ENCODE data around the gene IL17RE. TPM values are rescaled to one million over a fixed set of nuclear protein-coding genes. Genes with fewer than 3 reads are reported as not detected.

Gene IL17RE
- total RNA-seq, 2 donors from 2014 or later = 5.7 to 11.9 TPM

DNA sequence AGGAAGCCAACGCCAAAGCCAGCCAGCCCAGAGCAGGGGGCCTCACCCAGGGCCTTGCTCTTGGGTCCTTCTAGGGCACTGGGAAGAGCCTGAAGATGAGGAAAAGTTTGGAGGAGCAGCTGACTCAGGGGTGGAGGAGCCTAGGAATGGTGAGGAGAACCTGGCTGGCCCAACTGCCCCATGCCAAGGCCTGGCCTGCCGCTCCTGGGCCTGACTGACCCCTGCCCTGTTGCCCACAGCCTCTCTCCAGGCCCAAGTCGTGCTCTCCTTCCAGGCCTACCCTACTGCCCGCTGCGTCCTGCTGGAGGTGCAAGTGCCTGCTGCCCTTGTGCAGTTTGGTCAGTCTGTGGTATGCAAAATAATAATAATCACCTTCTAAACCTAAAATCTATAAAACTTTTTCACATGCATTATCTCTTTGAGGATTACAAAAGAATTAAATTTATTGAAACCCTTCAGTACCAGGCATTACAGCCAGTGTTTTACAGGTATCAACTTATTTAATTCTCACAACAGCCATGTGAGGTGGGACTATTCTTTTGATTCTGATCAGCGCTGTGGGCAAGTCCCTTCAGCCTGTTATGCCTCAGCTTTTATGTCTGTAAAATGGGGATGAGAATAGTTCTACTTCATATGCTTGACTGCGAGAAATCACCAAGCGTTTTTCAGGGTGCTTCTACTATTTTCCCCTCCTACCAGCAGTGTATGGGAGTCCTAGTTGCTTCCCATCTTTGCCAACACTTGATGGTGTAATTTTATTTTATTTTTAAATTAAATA is 15.8 kb downstream of the IL17RE start:
- Histone ChIP-seq H3K4me1 (ENCODE audit: control insufficient read depth in 1 of 2, low read depth in 2 of 2) (peaks cover 29 to 38% of the 10 kb centered on the region in 2 donors), H3K4me3 (peak overlapping the region; percentile 89), H3K27ac (peak overlapping the region in 1 of 2 donors; percentile 95)

DNA sequence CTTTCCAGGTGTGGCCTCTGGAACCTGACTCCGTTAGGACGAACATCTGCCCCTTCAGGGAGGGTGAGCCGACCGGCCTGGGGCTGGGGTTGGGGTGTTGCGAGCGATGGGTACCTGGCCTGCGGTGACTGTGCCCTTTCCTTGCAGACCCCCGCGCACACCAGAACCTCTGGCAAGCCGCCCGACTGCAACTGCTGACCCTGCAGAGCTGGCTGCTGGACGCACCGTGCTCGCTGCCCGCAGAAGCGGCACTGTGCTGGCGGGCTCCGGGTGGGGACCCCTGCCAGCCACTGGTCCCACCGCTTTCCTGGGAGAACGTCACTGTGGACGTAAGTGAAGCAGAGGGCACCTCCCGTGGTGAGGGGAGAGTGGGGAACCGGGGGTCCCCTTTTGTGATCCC is 25.5 kb downstream of the IL17RE start:
- ATAC-seq (ENCODE audit: insufficient number of reproducible peaks, low FRiP score, low read depth) (no peak), DNase-seq (ENCODE audit: low spot score) (no peak)
- Histone ChIP-seq H3K4me1 (ENCODE audit: control insufficient read depth in 1 of 2, low read depth in 2 of 2) (peaks cover 5 to 11% of the 10 kb centered on the region in 2 donors), H3K4me3 (no peak overlapping the region), H3K9me3 (no peaks in the 10 kb centered on the region), H3K27ac (no peak overlapping the region), H3K36me3 (peaks cover 19% of the 10 kb centered on the region), H3K27me3 (replicated peaks; ENCODE audit: insufficient read depth) (no peaks in the 10 kb centered on the region)
- TF ChIP-seq, protein P1, sequence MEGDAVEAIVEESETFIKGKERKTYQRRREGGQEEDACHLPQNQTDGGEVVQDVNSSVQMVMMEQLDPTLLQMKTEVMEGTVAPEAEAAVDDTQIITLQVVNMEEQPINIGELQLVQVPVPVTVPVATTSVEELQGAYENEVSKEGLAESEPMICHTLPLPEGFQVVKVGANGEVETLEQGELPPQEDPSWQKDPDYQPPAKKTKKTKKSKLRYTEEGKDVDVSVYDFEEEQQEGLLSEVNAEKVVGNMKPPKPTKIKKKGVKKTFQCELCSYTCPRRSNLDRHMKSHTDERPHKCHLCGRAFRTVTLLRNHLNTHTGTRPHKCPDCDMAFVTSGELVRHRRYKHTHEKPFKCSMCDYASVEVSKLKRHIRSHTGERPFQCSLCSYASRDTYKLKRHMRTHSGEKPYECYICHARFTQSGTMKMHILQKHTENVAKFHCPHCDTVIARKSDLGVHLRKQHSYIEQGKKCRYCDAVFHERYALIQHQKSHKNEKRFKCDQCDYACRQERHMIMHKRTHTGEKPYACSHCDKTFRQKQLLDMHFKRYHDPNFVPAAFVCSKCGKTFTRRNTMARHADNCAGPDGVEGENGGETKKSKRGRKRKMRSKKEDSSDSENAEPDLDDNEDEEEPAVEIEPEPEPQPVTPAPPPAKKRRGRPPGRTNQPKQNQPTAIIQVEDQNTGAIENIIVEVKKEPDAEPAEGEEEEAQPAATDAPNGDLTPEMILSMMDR (IDR thresholded peaks at IDR 0.05) = no peak

More for the DNA sequence above, 15.8 kb downstream of the IL17RE start:
- Histone ChIP-seq H3K36me3 (no peaks in the 10 kb centered on the region), H3K27me3 (replicated peaks; ENCODE audit: insufficient read depth) (no peaks in the 10 kb centered on the region), H3K9me3 (no peaks in the 10 kb centered on the region)
- TF ChIP-seq, protein P1 (IDR thresholded peaks at IDR 0.05) = no peak
- no peak for DNase-seq (ENCODE audit: low spot score)
- ATAC-seq (ENCODE audit: insufficient number of reproducible peaks, low FRiP score, low read depth) = no peak

DNA sequence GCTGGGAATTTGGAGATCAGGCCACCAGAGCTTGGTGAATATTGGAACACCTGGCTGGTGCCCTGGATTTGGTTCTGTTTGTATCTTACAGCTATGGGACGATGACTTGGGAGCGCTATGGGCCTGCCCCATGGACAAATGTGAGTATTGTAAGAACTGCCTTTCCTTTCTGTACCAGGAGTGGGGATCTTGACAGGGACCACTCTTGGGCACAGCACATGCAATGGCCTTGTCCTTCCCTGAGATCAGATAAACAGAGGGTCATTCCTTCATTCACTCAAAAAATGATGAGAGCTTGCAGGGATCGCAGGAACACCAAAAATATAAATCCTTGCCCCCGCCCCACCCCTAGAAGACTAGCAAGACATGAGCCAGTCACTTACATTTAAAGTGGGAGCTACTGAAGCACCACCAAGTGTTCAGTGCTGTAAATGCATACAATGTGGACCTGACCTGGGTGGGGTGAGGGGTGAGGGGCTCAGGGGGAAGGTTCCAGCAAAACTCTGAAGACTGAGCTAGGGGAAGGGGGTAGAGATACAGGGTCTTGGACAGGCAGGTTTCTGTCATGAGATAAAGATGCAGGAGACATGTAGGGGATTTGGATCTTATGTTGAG is 28.3 kb downstream of the IL17RE start:
- ATAC-seq (ENCODE audit: insufficient number of reproducible peaks, low FRiP score, low read depth) (no peak), DNase-seq (ENCODE audit: low spot score) (no peak)
- TF ChIP-seq, protein P1 (IDR thresholded peaks at IDR 0.05) = no peak
- no peaks in the 10 kb centered on the region for H3K9me3 ChIP-seq
- peaks cover 19% of the 10 kb centered on the region for H3K36me3 ChIP-seq
- H3K4me3 ChIP-seq = no peak overlapping the region
- no peak overlapping the region for H3K27ac ChIP-seq
- no peaks in the 10 kb centered on the region for H3K27me3 ChIP-seq (replicated peaks; ENCODE audit: insufficient read depth)
- peaks cover 20 to 31% of the 10 kb centered on the region in 2 donors for H3K4me1 ChIP-seq (ENCODE audit: control insufficient read depth in 1 of 2, low read depth in 2 of 2)

DNA sequence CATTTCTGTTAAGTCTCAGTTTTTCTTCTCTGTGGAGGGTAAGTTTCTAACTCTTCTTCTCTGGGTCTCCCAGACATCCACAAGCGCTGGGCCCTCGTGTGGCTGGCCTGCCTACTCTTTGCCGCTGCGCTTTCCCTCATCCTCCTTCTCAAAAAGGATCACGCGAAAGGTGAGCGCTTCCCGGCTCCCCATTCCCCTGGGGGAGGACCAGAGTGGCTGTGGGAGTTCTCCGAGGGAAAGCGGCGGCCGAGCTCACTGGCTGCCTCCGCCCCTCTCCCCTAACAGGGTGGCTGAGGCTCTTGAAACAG is 29.8 kb downstream of the IL17RE start:
- Histone ChIP-seq H3K36me3 (peaks cover 22% of the 10 kb centered on the region), H3K4me1 (ENCODE audit: control insufficient read depth in 1 of 2, low read depth in 2 of 2) (peaks cover 23 to 32% of the 10 kb centered on the region in 2 donors), H3K9me3 (no peaks in the 10 kb centered on the region), H3K27me3 (replicated peaks; ENCODE audit: insufficient read depth) (no peaks in the 10 kb centered on the region), H3K27ac (peak overlapping the region; percentile 92 to 95), H3K4me3 (peak overlapping the region; percentile 94)
- DNase-seq (ENCODE audit: low spot score) (no peak), ATAC-seq (ENCODE audit: insufficient number of reproducible peaks, low FRiP score, low read depth) (no peak)
- TF ChIP-seq, protein P1 (IDR thresholded peaks at IDR 0.05) = no peak

DNA sequence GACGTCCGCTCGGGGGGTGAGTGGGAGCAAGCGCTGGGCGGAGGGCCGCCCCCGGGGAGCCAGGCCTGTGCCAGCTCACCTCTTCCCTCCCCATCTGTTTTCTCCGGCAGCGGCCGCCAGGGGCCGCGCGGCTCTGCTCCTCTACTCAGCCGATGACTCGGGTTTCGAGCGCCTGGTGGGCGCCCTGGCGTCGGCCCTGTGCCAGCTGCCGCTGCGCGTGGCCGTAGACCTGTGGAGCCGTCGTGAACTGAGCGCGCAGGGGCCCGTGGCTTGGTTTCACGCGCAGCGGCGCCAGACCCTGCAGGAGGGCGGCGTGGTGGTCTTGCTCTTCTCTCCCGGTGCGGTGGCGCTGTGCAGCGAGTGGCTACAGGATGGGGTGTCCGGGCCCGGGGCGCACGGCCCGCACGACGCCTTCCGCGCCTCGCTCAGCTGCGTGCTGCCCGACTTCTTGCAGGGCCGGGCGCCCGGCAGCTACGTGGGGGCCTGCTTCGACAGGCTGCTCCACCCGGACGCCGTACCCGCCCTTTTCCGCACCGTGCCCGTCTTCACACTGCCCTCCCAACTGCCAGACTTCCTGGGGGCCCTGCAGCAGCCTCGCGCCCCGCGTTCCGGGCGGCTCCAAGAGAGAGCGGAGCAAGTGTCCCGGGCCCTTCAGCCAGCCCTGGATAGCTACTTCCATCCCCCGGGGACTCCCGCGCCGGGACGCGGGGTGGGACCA is 30.4 kb downstream of the IL17RE start:
- peak; percentile 71 for DNase-seq (ENCODE audit: low spot score)
- no peaks in the 10 kb centered on the region for H3K27me3 ChIP-seq (replicated peaks; ENCODE audit: insufficient read depth)
- H3K4me1 ChIP-seq (ENCODE audit: control insufficient read depth in 1 of 2, low read depth in 2 of 2) = peaks cover 23 to 32% of the 10 kb centered on the region in 2 donors
- H3K36me3 ChIP-seq = peaks cover 24% of the 10 kb centered on the region
- no peaks in the 10 kb centered on the region for H3K9me3 ChIP-seq
- ATAC-seq (ENCODE audit: insufficient number of reproducible peaks, low FRiP score, low read depth) = peak; percentile 80
- H3K27ac ChIP-seq = peak overlapping the region; percentile 92 to 95
- H3K4me3 ChIP-seq = peak overlapping the region; percentile 94
- TF ChIP-seq, protein P1 (IDR thresholded peaks at IDR 0.05) = peak; percentile 82

Data from thoracic aorta (tissue), 2 donors.